HCT116 (cell line): Measurements from ENCODE around the gene QRICH1.

Experiments used
- JUND ChIP-seq: IDR thresholded peaks from 2 replicates; pipeline ENCODE4 v1.6.1; 2012
- TF ChIP-seq, protein P1 (sequence below), 3 experiments: fragments of 200-600 bp in 1 of 3; sonication (generic) in 1 of 3; IDR thresholded peaks in 2 of 3; conservative IDR thresholded peaks in 1 of 3; 2 replicates each; pipeline ENCODE4 v1.5.1; 2012 to 2017; ENCODE audit warnings: low read depth in 2 of 3, low read length in 2 of 3, antibody characterized with exemption in 1 of 3, borderline replicate concordance in 1 of 3, control low read depth in 1 of 3, mild to moderate bottlenecking in 1 of 3, mixed read lengths in 1 of 3, mixed run types in 1 of 3, moderate library complexity in 1 of 3; ENCODE audit not compliant: insufficient read depth in 1 of 3

DNA sequence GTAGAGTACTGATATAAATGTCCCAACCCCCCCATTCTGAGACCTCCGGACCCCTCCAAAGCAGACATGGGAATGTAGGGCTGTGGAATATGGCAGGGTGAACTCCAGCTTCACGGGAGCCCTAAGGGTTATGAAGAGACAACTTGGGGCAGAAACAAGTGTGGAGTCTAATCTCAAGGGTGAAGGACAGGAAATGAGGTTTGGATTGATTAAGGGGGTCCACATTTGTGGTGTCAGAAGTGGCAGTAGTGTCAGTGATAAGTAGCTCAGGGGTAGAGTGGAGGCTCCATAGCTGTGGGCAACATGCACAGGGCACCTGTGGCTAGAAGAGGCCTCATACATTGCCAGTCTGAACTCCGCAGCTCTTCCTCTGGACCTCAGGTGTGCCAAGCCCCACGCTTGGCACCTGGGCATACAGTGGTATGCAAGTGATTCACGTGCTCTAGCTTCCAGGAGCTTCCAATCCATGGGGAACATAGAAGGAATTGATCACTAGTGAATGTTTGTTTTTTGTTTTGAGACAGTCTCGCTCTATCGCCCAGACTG lies 108.0 kb downstream of the QRICH1 start:
- TF ChIP-seq JUND, result no peak
- TF ChIP-seq, protein P1, sequence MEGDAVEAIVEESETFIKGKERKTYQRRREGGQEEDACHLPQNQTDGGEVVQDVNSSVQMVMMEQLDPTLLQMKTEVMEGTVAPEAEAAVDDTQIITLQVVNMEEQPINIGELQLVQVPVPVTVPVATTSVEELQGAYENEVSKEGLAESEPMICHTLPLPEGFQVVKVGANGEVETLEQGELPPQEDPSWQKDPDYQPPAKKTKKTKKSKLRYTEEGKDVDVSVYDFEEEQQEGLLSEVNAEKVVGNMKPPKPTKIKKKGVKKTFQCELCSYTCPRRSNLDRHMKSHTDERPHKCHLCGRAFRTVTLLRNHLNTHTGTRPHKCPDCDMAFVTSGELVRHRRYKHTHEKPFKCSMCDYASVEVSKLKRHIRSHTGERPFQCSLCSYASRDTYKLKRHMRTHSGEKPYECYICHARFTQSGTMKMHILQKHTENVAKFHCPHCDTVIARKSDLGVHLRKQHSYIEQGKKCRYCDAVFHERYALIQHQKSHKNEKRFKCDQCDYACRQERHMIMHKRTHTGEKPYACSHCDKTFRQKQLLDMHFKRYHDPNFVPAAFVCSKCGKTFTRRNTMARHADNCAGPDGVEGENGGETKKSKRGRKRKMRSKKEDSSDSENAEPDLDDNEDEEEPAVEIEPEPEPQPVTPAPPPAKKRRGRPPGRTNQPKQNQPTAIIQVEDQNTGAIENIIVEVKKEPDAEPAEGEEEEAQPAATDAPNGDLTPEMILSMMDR (IDR thresholded peaks at IDR 0.05 in 2 of 3, conservative IDR thresholded peaks at IDR 0.05 in 1 of 3; ENCODE audit: borderline replicate concordance in 1 of 3, insufficient read depth in 1 of 3, low read depth in 2 of 3, low read length in 2 of 3), result no peak
